NCI-H1105 (cell line): ENCODE data around the gene UNC80.

Experiments
- DNase-seq: peaks from one replicate; lab custom pipeline; 2025; lab: John Stamatoyannopoulos, UW

Gene UNC80

GRCh38 chr2:209806318-209806717 lies 34.7 kb downstream of the UNC80 start:
- no peak for DNase-seq

GRCh38 chr2:209808521-209808920 lies 36.9 kb downstream of the UNC80 start:
- DNase-seq: no peak

GRCh38 chr2:209809256-209809655 lies 37.6 kb downstream of the UNC80 start:
- DNase-seq: no peak

- no peak for DNase-seq
These were observed 46.2 kb downstream of the UNC80 start for GRCh38 chr2:209817844-209818271.

GRCh38 chr2:209818939-209819338 lies 47.3 kb downstream of the UNC80 start:
- DNase-seq: no peak

- DNase-seq: no peak
These were observed 50.2 kb downstream of the UNC80 start for GRCh38 chr2:209821806-209822205.

- DNase-seq: no peak
These were observed 51.9 kb downstream of the UNC80 start for GRCh38 chr2:209823484-209823883.

- no peak for DNase-seq
These were observed 52.8 kb downstream of the UNC80 start for GRCh38 chr2:209824391-209824790.

GRCh38 chr2:209830722-209831465 lies 59.3 kb downstream of the UNC80 start:
- no peak for DNase-seq

- no peak for DNase-seq
These were observed 63.1 kb downstream of the UNC80 start for GRCh38 chr2:209834767-209835166.

GRCh38 chr2:209840434-209840833 lies 68.8 kb downstream of the UNC80 start:
- DNase-seq: no peak

GRCh38 chr2:209845666-209846065 lies 74.0 kb downstream of the UNC80 start:
- DNase-seq: no peak

- no peak for DNase-seq
These were observed 93.2 kb downstream of the UNC80 start for GRCh38 chr2:209864716-209865295.

- DNase-seq: no peak
These were observed 96.8 kb downstream of the UNC80 start for GRCh38 chr2:209868271-209868994.

GRCh38 chr2:209870067-209870466 lies 98.4 kb downstream of the UNC80 start:
- DNase-seq: no peak

GRCh38 chr2:209872675-209873074 lies 101.0 kb downstream of the UNC80 start:
- DNase-seq: no peak

- DNase-seq: no peak
These were observed 103.6 kb downstream of the UNC80 start for GRCh38 chr2:209875270-209875669.

GRCh38 chr2:209876211-209876610 lies 104.6 kb downstream of the UNC80 start:
- DNase-seq: no peak

GRCh38 chr2:209878701-209879100 lies 107.1 kb downstream of the UNC80 start:
- no peak for DNase-seq

GRCh38 chr2:209900638-209901037 lies 129.0 kb downstream of the UNC80 start:
- DNase-seq: no peak

- DNase-seq: no peak
These were observed 129.5 kb downstream of the UNC80 start for GRCh38 chr2:209901172-209901571.

GRCh38 chr2:209905691-209906090 lies 134.1 kb downstream of the UNC80 start:
- DNase-seq: no peak

GRCh38 chr2:209907746-209908145 lies 136.1 kb downstream of the UNC80 start:
- no peak for DNase-seq
